ENCODE data around the gene MTHFSD.

GRCh38 chr16:86527366-86527765 is 27.7 kb downstream of the MTHFSD start:
- TF ChIP-seq, protein P1, sequence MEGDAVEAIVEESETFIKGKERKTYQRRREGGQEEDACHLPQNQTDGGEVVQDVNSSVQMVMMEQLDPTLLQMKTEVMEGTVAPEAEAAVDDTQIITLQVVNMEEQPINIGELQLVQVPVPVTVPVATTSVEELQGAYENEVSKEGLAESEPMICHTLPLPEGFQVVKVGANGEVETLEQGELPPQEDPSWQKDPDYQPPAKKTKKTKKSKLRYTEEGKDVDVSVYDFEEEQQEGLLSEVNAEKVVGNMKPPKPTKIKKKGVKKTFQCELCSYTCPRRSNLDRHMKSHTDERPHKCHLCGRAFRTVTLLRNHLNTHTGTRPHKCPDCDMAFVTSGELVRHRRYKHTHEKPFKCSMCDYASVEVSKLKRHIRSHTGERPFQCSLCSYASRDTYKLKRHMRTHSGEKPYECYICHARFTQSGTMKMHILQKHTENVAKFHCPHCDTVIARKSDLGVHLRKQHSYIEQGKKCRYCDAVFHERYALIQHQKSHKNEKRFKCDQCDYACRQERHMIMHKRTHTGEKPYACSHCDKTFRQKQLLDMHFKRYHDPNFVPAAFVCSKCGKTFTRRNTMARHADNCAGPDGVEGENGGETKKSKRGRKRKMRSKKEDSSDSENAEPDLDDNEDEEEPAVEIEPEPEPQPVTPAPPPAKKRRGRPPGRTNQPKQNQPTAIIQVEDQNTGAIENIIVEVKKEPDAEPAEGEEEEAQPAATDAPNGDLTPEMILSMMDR (IDR thresholded peaks at IDR 0.05; ENCODE audit: extremely low read depth in 1 of 2, insufficient read depth in 1 of 2, low read depth in 1 of 2, low read length in 2 of 2) = no peak
- TF ChIP-seq POLR2A (IDR thresholded peaks at IDR 0.05; ENCODE audit: low read depth, low read length) (no peak), POLR2AphosphoS5 (IDR thresholded peaks at IDR 0.05; ENCODE audit: insufficient read depth, low read depth, low read length) (no peak), EZH2 (IDR thresholded peaks at IDR 0.05; ENCODE audit: borderline replicate concordance, low read depth, low read length, severe bottlenecking) (no peak), MYC (IDR thresholded peaks at IDR 0.05; ENCODE audit: low read depth, low read length) (no peak)
